K562 (cell line): ENCODE data around the gene SUOX. TPM values are rescaled to one million over a fixed set of nuclear protein-coding genes. Genes with fewer than 3 reads are reported as not detected.

Experiments
- MED1 ChIP-seq: sonication (generic); formaldehyde crosslinking; IDR thresholded peaks from 2 replicates; pipeline ENCODE4 v1.8.1; 2023; ENCODE audit warnings: missing genetic modification reagents, borderline replicate concordance
- NR2C1 ChIP-seq, 2 experiments: fragments of 450-650 bp; IDR thresholded peaks; 2 replicates each; pipeline ENCODE4 v1.6.1; 2017; ENCODE audit warnings: mild to moderate bottlenecking in 2 of 2, antibody characterized with exemption in 1 of 2, inconsistent platforms in 1 of 2, missing compliant biosample characterization in 1 of 2, missing genetic modification characterization in 1 of 2
- NR4A1 ChIP-seq, 2 experiments: fragments of 250-450 bp in 1 of 2; fragments of 450-650 bp in 1 of 2; sonication (Bioruptor Pico) in 1 of 2; IDR thresholded peaks; 2 replicates each; pipeline versions ENCODE4 v1.4.0 to v1.6.1; 2016 to 2020; ENCODE audit warnings: mild to moderate bottlenecking in 2 of 2, missing compliant biosample characterization in 1 of 2, missing genetic modification characterization in 1 of 2, moderate library complexity in 1 of 2
- POLR2G ChIP-seq: fragments of 200-400 bp; formaldehyde crosslinking; IDR thresholded peaks from 2 replicates; pipeline ENCODE4 v1.6.1; 2017; ENCODE audit warnings: low read depth, mild to moderate bottlenecking, antibody characterized with exemption, low read length, moderate library complexity
- SAP30 ChIP-seq: fragments of 200-600 bp; sonication (generic); IDR thresholded peaks from 2 replicates; pipeline ENCODE4 v1.6.1; 2012; ENCODE audit warnings: borderline replicate concordance, low read depth, mild to moderate bottlenecking, moderate library complexity, low read length, control low read depth, inconsistent platforms; ENCODE audit not compliant: insufficient read depth, poor library complexity, severe bottlenecking
- SMARCA4 ChIP-seq: fragments of 450-650 bp; IDR thresholded peaks from 2 replicates; pipeline ENCODE4 v1.6.1; 2016
- SUPT5H ChIP-seq: fragments of 450-650 bp; IDR thresholded peaks from 2 replicates; pipeline ENCODE4 v1.6.1; 2016
- ZBED1 ChIP-seq: IDR thresholded peaks from 2 replicates; pipeline ENCODE4 v1.6.1; 2014
- ZNF175 ChIP-seq: fragments of 200-800 bp; sonication (Bioruptor generic); IDR thresholded peaks from 2 replicates; pipeline ENCODE4 v1.6.1; 2016; ENCODE audit warnings: low read depth, mild to moderate bottlenecking, missing genetic modification characterization, missing compliant biosample characterization
- ZNF212 ChIP-seq: fragments of 450-650 bp; formaldehyde crosslinking; IDR thresholded peaks from 2 replicates; pipeline ENCODE4 v1.4.0; 2020; ENCODE audit warnings: mild to moderate bottlenecking
- ZNF644 ChIP-seq: fragments of 200-800 bp; sonication (Bioruptor generic); IDR thresholded peaks from 2 replicates; pipeline ENCODE4 v1.6.1; 2016; ENCODE audit warnings: low read depth, missing genetic modification characterization, missing compliant biosample characterization
- polyA plus RNA-seq, 8 experiments: library from polyadenylated mRNA; depleted of rRNA in 4 of 8; stranded (reverse) in 5 of 8; unstranded in 3 of 8; fragments of >200 nt; fragmentation: Nextera tagmentation in 2 of 8; fragmentation: Illumina TruSeq in 1 of 8; extraction: Ambion mirVana in 2 of 8; extraction: Trizol in 1 of 8; gene quantifications; 2 replicates each; pipeline versions ENCODE4 v1.2.1 to v1.2.3, GENCODE V29; 2011 to 2014; ENCODE audit warnings: inconsistent platforms in 1 of 8, missing spikeins in 1 of 8
- total RNA-seq, 7 experiments: library from RNA; depleted of rRNA in 6 of 7; stranded (reverse); fragments of >200 nt in 6 of 7; fragmentation: Illumina TruSeq in 2 of 7; extraction: Trizol in 2 of 7; gene quantifications; 2 replicates each; pipeline versions ENCODE4 v1.2.1 to v1.2.3, GENCODE V29; 2011 to 2021; ENCODE audit warnings: low replicate concordance in 1 of 7
- TF ChIP-seq, protein P1 (sequence below): fragments of 450-650 bp; IDR thresholded peaks from 2 replicates; pipeline ENCODE4 v1.6.1; 2016; ENCODE audit warnings: low read depth
- TF ChIP-seq, protein P2 (sequence below), 2 experiments: fragments of 250-450 bp in 1 of 2; fragments of 450-650 bp in 1 of 2; sonication (Bioruptor Pico) in 1 of 2; IDR thresholded peaks; 2 replicates each; pipeline versions ENCODE4 v1.6.1 to v1.8.0; 2016 to 2021; ENCODE audit warnings: mild to moderate bottlenecking in 2 of 2, moderate library complexity in 2 of 2, missing compliant biosample characterization in 1 of 2, missing genetic modification characterization in 1 of 2
- TF ChIP-seq, protein P3 (sequence below): fragments of 250-450 bp; sonication (Bioruptor Pico); IDR thresholded peaks from 2 replicates; pipeline ENCODE4 v1.6.1; 2021; ENCODE audit warnings: mild to moderate bottlenecking
- TF ChIP-seq, protein P4 (sequence below): fragments of 450-650 bp; IDR thresholded peaks from one replicate; pipeline ENCODE4 v1.6.1; 2018; ENCODE audit warnings: mild to moderate bottlenecking, moderate library complexity; ENCODE audit not compliant: partially characterized antibody

SUOX gene
- total and polyA plus RNA-seq, 9 of the 15 experiments (the other 6 are each of a cell fraction or from before 2014, with no cell fraction given): 9.2 to 39.7 (median 25.4) TPM

DNA sequence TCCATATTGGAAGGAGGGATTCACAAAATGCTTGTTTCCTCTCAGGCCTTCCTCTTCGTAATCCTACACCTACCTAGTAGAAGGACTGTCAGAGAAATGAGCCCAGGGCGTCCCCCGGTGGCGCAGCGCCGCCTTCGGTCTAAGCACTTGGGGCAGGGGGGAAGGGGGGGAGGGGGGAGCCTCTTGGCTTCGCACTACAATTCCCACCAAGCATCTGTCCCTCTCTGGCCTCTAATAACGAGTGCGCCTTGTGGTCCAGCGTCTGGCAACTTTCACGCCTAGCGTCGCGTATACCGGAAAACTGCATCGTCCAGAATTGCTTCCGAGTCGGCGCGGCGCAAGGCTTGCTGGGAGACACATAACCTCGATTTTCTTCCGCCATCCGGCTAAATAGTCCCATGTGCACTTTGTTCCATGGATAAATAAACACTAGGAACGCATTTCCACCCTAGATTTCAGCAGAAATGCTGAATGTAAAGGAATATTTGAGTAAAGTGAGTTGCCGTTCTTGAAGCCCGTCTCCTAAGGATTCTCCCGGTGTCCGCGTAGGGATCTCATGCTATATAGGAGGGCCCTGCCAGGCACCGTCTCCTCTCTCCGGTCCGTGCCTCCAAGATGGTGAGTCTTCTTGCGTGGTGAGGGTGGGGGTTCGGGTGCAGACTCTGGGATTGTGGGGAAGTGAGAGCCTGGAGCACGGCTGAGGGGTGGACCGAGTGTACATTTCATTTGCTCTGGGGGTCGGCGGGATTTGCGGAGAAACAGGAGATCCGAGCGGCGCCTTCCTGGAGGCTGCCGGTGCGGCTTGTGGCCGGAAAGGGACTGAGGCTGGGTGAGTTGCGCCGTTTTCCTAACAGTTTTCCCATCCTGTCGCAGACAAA is 44.7 kb downstream of the SUOX start, which contains the start of gene RPS26 (continued):
- TF ChIP-seq, protein P1, sequence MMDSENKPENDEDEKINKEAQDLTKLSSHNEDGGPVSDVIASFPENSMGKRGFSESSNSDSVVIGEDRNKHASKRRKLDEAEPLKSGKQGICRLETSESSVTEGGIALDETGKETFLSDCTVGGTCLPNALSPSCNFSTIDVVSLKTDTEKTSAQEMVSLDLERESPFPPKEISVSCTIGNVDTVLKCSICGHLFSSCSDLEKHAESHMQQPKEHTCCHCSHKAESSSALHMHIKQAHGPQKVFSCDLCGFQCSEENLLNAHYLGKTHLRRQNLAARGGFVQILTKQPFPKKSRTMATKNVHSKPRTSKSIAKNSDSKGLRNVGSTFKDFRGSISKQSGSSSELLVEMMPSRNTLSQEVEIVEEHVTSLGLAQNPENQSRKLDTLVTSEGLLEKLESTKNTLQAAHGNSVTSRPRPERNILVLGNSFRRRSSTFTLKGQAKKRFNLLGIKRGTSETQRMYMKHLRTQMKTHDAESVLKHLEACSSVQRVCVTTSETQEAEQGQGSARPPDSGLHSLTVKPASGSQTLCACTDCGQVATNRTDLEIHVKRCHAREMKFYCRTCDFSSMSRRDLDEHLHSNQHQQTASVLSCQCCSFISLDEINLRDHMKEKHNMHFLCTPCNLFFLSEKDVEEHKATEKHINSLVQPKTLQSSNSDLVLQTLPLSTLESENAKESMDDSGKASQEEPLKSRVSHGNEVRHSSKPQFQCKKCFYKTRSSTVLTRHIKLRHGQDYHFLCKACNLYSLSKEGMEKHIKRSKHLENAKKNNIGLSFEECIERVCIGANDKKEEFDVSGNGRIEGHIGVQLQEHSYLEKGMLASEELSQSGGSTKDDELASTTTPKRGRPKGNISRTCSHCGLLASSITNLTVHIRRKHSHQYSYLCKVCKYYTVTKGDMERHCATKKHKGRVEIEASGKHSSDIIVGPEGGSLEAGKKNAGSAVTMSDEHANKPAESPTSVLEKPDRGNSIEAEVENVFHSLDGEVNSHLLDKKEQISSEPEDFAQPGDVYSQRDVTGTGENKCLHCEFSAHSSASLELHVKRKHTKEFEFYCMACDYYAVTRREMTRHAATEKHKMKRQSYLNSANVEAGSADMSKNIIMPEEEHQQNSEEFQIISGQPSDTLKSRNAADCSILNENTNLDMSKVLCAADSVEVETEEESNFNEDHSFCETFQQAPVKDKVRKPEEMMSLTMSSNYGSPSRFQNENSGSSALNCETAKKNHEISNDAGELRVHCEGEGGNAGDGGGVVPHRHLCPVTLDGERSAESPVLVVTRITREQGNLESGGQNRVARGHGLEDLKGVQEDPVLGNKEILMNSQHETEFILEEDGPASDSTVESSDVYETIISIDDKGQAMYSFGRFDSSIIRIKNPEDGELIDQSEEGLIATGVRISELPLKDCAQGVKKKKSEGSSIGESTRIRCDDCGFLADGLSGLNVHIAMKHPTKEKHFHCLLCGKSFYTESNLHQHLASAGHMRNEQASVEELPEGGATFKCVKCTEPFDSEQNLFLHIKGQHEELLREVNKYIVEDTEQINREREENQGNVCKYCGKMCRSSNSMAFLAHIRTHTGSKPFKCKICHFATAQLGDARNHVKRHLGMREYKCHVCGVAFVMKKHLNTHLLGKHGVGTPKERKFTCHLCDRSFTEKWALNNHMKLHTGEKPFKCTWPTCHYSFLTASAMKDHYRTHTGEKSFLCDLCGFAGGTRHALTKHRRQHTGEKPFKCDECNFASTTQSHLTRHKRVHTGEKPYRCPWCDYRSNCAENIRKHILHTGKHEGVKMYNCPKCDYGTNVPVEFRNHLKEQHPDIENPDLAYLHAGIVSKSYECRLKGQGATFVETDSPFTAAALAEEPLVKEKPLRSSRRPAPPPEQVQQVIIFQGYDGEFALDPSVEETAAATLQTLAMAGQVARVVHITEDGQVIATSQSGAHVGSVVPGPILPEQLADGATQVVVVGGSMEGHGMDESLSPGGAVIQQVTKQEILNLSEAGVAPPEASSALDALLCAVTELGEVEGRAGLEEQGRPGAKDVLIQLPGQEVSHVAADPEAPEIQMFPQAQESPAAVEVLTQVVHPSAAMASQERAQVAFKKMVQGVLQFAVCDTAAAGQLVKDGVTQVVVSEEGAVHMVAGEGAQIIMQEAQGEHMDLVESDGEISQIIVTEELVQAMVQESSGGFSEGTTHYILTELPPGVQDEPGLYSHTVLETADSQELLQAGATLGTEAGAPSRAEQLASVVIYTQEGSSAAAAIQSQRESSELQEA: peak; percentile 70; the same call in 1 of the 2 replicates
- TF ChIP-seq, protein P2, sequence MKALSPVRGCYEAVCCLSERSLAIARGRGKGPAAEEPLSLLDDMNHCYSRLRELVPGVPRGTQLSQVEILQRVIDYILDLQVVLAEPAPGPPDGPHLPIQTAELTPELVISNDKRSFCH (CRISPR knock-in tag; IDR thresholded peaks at IDR 0.05): no peak
- TF ChIP-seq, protein P2 (tag; IDR thresholded peaks at IDR 0.05): peak; percentile 86; the same call in 1 of the 2 replicates
- TF ChIP-seq ZNF212 (CRISPR knock-in tag) (no peak), SAP30 (peak; percentile 66), NR2C1 (IDR thresholded peaks at IDR 0.05) (peak; percentile 99), NR2C1 (tag; IDR thresholded peaks at IDR 0.05) (peak; percentile 100), SMARCA4 (0 out of 2 replicates have a peak, but pooled peaks have one; percentile 24), POLR2G (peak; percentile 97), MED1 (CRISPR knock-in tag) (no peak), NR4A1 (CRISPR knock-in tag; IDR thresholded peaks at IDR 0.05) (0 out of 2 replicates have a peak, but pooled peaks have one; percentile 5), NR4A1 (tag; IDR thresholded peaks at IDR 0.05) (peak; percentile 86), ZBED1 (0 out of 2 replicates have a peak, but pooled peaks have one; percentile 23), ZNF644 (tag) (peak; percentile 37; the same call in 1 of the 2 replicates), SUPT5H (peak; percentile 100), ZNF175 (CRISPR knock-in tag) (peak; percentile 82)
- TF ChIP-seq, protein P3, sequence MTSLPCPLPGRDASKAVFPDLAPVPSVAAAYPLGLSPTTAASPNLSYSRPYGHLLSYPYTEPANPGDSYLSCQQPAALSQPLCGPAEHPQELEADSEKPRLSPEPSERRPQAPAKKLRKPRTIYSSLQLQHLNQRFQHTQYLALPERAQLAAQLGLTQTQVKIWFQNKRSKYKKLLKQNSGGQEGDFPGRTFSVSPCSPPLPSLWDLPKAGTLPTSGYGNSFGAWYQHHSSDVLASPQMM (CRISPR knock-in tag): no peak
- TF ChIP-seq, protein P4, sequence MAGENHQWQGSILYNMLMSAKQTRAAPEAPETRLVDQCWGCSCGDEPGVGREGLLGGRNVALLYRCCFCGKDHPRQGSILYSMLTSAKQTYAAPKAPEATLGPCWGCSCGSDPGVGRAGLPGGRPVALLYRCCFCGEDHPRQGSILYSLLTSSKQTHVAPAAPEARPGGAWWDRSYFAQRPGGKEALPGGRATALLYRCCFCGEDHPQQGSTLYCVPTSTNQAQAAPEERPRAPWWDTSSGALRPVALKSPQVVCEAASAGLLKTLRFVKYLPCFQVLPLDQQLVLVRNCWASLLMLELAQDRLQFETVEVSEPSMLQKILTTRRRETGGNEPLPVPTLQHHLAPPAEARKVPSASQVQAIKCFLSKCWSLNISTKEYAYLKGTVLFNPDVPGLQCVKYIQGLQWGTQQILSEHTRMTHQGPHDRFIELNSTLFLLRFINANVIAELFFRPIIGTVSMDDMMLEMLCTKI: no peak
